Body of pancreas (tissue), 4 donors: Measurements from ENCODE around the gene CD74. TPM values are rescaled to one million over a fixed set of nuclear protein-coding genes. Genes with fewer than 3 reads are reported as not detected.

Experiments
- ATAC-seq: fragments of 150-250 bp; one replicate; pipeline ENCODE4 v1.9.1; 2016
- DNase-seq, 4 donors: peaks; one replicate each; pipeline ENCODE4 v3.0.0-alpha.2; 2019
- H3K27ac ChIP-seq, 4 donors: fragments of 200-600 bp; sonication (generic); 1 replicate in 3 of 4; 2 replicates in 1 of 4; pipeline versions ENCODE4 v1.5.1 to v1.6.1; 2016 to 2019; ENCODE audit warnings: mild to moderate bottlenecking in 1 of 4, mixed read lengths in 1 of 4, moderate library complexity in 1 of 4
- H3K27me3 ChIP-seq, 2 donors: fragments of 200-600 bp; sonication (generic); one replicate each; pipeline ENCODE4 v1.6.0; 2016; ENCODE audit warnings: mild to moderate bottlenecking in 1 of 2
- H3K36me3 ChIP-seq, 2 donors: fragments of 200-600 bp; sonication (generic); replicated peaks in 1 of 2; 2 replicates each; pipeline ENCODE4 v1.5.1; 2016; ENCODE audit warnings: low read depth in 2 of 2; ENCODE audit not compliant: insufficient read depth in 1 of 2
- H3K4me1 ChIP-seq: fragments of 200-600 bp; sonication (generic); one replicate; pipeline ENCODE4 v1.6.0; 2016
- H3K4me3 ChIP-seq, 2 donors: fragments of 200-600 bp; sonication (generic); 1 replicate in 1 of 2; 2 replicates in 1 of 2; pipeline ENCODE4 v1.5.1; 2016 to 2019
- H3K9me3 ChIP-seq, 3 donors: fragments of 200-600 bp; sonication (generic); 1 replicate in 2 of 3; 2 replicates in 1 of 3; pipeline ENCODE4 v1.5.1; 2016
- POLR2A ChIP-seq, 3 donors: fragments of 450-650 bp; IDR thresholded peaks; one replicate each; pipeline ENCODE4 v1.6.1; 2016; ENCODE audit warnings: antibody characterized with exemption in 3 of 3, mild to moderate bottlenecking in 2 of 3
- WGBS, 2 donors: methylation state at CpG; one replicate each; pipeline ENCODE4 v1.1.5; 2017; 5-methylcytosine and 5-hydroxymethylcytosine counted together
- intact Hi-C: fragments of 100-400 bp; cut with DNase I; formaldehyde crosslinking; loops from one replicate; pipeline ENCODE4 v1.15.1; 2023
- total RNA-seq, 2 donors: library from RNA; depleted of rRNA; stranded (reverse); fragments of >200 nt; gene quantifications; one replicate each; pipeline ENCODE4 v1.1.0, GENCODE V29; 2016
- TF ChIP-seq, protein P1 (sequence below), 7 experiments: fragments of 450-650 bp in 4 of 7; fragments of 200-600 bp in 3 of 7; sonication (generic) in 3 of 7; IDR thresholded peaks; one replicate each; pipeline ENCODE4 v1.5.1; 2016 to 2019; ENCODE audit warnings: antibody characterized with exemption in 7 of 7

Gene CD74
- total RNA-seq, 2 donors from 2014 or later: 130 to 405 TPM

DNA sequence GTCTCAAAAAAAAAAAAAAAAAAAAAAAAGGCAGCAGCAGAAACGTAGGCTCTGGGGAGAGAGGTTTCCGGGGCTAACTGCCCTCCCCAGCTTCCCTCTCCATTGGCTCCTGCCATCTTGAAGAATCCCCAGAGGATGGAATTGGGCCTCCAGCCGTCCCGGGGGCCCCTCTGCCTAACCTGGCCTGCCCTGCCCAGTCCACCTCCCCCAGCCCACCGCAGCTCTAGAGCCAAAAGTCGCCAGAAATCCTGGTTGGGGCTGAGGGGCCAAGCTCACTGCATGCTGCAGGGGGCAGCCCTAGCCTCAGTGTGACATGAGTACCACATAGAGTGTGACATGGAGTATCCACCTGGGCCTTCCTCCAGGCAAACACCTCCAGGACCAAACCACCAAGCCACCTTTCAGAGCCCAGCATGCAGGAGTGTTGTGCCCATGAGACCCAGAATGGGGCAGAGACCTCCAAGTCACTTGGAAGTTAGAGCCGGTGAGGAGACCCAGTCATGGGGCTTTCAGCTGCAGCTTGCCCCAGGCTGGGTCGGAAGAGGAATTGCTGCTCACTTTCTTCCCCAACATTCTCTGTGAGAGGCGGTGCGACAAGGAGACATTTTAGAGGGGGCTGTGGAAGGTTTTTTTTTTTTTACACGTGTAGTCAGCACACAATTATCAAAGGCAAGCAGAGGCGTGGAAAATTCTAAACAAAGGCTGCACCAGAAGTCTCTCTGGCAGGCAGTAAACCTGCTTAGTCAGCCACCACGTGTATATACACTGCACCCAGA lies 17.6 kb downstream of the CD74 start:
- WGBS, 2 donors: 83 to 87% methylated on average over 11 to 13 of the region's 13 CpGs
- Histone ChIP-seq H3K4me3 (no peak overlapping the region), H3K9me3 (no peaks in the 10 kb centered on the region), H3K36me3 (peaks cover 0 to 39% of the 10 kb centered on the region in 2 donors), H3K4me1 (no peaks in the 10 kb centered on the region), H3K27me3 (no peaks in the 10 kb centered on the region), H3K27ac (no peak overlapping the region)
- intact Hi-C loops: no loop called here
- no peak for ATAC-seq
- TF ChIP-seq POLR2A (IDR thresholded peaks at IDR 0.05): no peak
- TF ChIP-seq, protein P1, sequence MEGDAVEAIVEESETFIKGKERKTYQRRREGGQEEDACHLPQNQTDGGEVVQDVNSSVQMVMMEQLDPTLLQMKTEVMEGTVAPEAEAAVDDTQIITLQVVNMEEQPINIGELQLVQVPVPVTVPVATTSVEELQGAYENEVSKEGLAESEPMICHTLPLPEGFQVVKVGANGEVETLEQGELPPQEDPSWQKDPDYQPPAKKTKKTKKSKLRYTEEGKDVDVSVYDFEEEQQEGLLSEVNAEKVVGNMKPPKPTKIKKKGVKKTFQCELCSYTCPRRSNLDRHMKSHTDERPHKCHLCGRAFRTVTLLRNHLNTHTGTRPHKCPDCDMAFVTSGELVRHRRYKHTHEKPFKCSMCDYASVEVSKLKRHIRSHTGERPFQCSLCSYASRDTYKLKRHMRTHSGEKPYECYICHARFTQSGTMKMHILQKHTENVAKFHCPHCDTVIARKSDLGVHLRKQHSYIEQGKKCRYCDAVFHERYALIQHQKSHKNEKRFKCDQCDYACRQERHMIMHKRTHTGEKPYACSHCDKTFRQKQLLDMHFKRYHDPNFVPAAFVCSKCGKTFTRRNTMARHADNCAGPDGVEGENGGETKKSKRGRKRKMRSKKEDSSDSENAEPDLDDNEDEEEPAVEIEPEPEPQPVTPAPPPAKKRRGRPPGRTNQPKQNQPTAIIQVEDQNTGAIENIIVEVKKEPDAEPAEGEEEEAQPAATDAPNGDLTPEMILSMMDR (IDR thresholded peaks at IDR 0.05): no peak
- DNase-seq: no peak

GRCh38 chr5:150394131-150394530 lies 18.6 kb downstream of the CD74 start:
- Histone ChIP-seq H3K4me1 (no peaks in the 10 kb centered on the region), H3K27ac (no peak overlapping the region), H3K9me3 (no peaks in the 10 kb centered on the region), H3K27me3 (no peaks in the 10 kb centered on the region), H3K36me3 (peaks cover 0 to 44% of the 10 kb centered on the region in 2 donors), H3K4me3 (no peak overlapping the region)
- no peak for TF ChIP-seq POLR2A (IDR thresholded peaks at IDR 0.05)
- no peak for DNase-seq
- WGBS, 2 donors: 83 to 85% methylated on average over 3 of the region's 3 CpGs
- ATAC-seq: no peak
- intact Hi-C loops: no loop called here

GRCh38 chr5:150393096-150393645 lies 19.5 kb downstream of the CD74 start:
- H3K4me1 ChIP-seq: no peaks in the 10 kb centered on the region
- no peak overlapping the region for H3K4me3 ChIP-seq
- no peak overlapping the region for H3K27ac ChIP-seq
- no peaks in the 10 kb centered on the region for H3K27me3 ChIP-seq
- ATAC-seq (no peak), DNase-seq (no peak)
- intact Hi-C loops: no loop called here
- WGBS, 2 donors: 89 to 92% methylated on average over 3 of the region's 3 CpGs
- TF ChIP-seq, protein P1 (IDR thresholded peaks at IDR 0.05): no peak
- no peak for TF ChIP-seq POLR2A (IDR thresholded peaks at IDR 0.05)
- H3K9me3 ChIP-seq: no peaks in the 10 kb centered on the region
- peaks cover 0 to 42% of the 10 kb centered on the region in 2 donors for H3K36me3 ChIP-seq

GRCh38 chr5:150392680-150393079 lies 20.0 kb downstream of the CD74 start:
- intact Hi-C loops: no loop called here
- Histone ChIP-seq H3K9me3 (no peaks in the 10 kb centered on the region), H3K4me3 (no peak overlapping the region), H3K27ac (no peak overlapping the region), H3K27me3 (no peaks in the 10 kb centered on the region), H3K36me3 (peaks cover 0 to 43% of the 10 kb centered on the region in 2 donors), H3K4me1 (no peaks in the 10 kb centered on the region)
- no peak for TF ChIP-seq POLR2A (IDR thresholded peaks at IDR 0.05)
- TF ChIP-seq, protein P1 (IDR thresholded peaks at IDR 0.05): no peak
- DNase-seq (no peak), ATAC-seq (no peak)
- 73 to 88% methylated on average over 2 to 5 of the region's 7 CpGs for WGBS, 2 donors

DNA sequence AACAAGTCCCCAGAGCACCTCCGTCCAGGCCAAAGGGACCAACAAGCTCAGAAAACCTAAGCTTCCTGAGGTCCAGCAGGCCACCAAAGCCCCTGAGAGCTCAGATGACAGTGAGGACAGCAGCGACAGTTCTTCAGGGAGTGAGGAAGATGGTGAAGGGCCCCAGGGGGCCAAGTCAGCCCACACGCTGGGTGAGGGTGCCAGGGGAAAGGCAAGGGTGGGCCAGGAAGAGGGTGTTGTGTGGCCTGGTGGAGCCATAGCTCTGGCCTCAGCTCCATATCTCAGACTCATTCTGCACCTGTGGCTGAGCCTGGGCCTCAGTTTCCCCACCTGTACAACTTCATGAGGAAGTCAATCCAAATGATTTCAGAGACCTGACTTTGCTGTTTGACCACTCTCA lies 20.7 kb downstream of the CD74 start:
- ATAC-seq: no peak
- peaks cover 0 to 42% of the 10 kb centered on the region in 2 donors for H3K36me3 ChIP-seq
- H3K9me3 ChIP-seq: no peaks in the 10 kb centered on the region
- H3K27me3 ChIP-seq: no peaks in the 10 kb centered on the region
- DNase-seq: no peak
- 95 to 96% methylated on average over 2 to 3 of the region's 3 CpGs for WGBS, 2 donors
- H3K27ac ChIP-seq: no peak overlapping the region
- TF ChIP-seq POLR2A (IDR thresholded peaks at IDR 0.05): no peak
- TF ChIP-seq, protein P1 (IDR thresholded peaks at IDR 0.05): no peak
- intact Hi-C loops: no loop called here
- H3K4me1 ChIP-seq: no peaks in the 10 kb centered on the region
- H3K4me3 ChIP-seq: no peak overlapping the region
